Stimulated activated effector memory CD8-positive, alpha-beta T cell treated with anti-CD3 and anti-CD28 coated beads, Interleukin-12 subunit alpha, Interleukin-12 subunit beta, amount 100 ng/mL, for 72 hours (primary cell): ENCODE measurements around the gene SLC22A14.
"Not testable (repeated sequence)": the region's sequence is repeated elsewhere in the genome, so short reads cannot be mapped to it uniquely, and the experiment has no call there.

Experiments
- ATAC-seq: fragments of 150-1000 bp; cut with Tn5 transposase; 2 replicates; pipeline ENCODE4 v1.10.0; 2021
- DNase-seq, 2 donors: peaks; one replicate each; pipeline ENCODE4 v3.0.0; 2021 to 2022; ENCODE audit warnings: low spot score in 2 of 2
- H3K27ac Mint-ChIP-seq: one replicate; pipeline ENCODE4 v1.8.0; 2022; ENCODE audit warnings: mild to moderate bottlenecking, mixed read lengths
- H3K36me3 Mint-ChIP-seq: one replicate; pipeline ENCODE4 v1.8.0; 2022; ENCODE audit warnings: mild to moderate bottlenecking, mixed read lengths
- H3K4me1 Mint-ChIP-seq: one replicate; pipeline ENCODE4 v1.8.0; 2022; ENCODE audit warnings: mixed read lengths
- H3K4me3 Mint-ChIP-seq: one replicate; pipeline ENCODE4 v1.8.0; 2022; ENCODE audit warnings: mild to moderate bottlenecking, mixed read lengths
- H3K9me3 Mint-ChIP-seq: one replicate; pipeline ENCODE4 v1.8.0; 2022; ENCODE audit warnings: mixed read lengths

Gene SLC22A14

GRCh38 chr3:38284756-38285150 is 2.7 kb downstream of the SLC22A14 start:
- DNase-seq (no peak), ATAC-seq (no peak)
- H3K27ac Mint-ChIP-seq, result no peak overlapping the region
- no peaks in the 10 kb centered on the region for H3K4me1 Mint-ChIP-seq
- no peaks in the 10 kb centered on the region for H3K36me3 Mint-ChIP-seq
- no peak overlapping the region for H3K4me3 Mint-ChIP-seq
- no peaks in the 10 kb centered on the region for H3K9me3 Mint-ChIP-seq

GRCh38 chr3:38289286-38290217 is 7.5 kb downstream of the SLC22A14 start:
- not testable (repeated sequence) for H3K4me3 Mint-ChIP-seq, H3K9me3 Mint-ChIP-seq, H3K27ac Mint-ChIP-seq, ATAC-seq, H3K4me1 Mint-ChIP-seq, DNase-seq, H3K36me3 Mint-ChIP-seq

- H3K4me1 Mint-ChIP-seq, H3K36me3 Mint-ChIP-seq, DNase-seq, H3K9me3 Mint-ChIP-seq, ATAC-seq, H3K27ac Mint-ChIP-seq, H3K4me3 Mint-ChIP-seq: not testable (repeated sequence)
These were observed 15.0 kb downstream of the SLC22A14 start for GRCh38 chr3:38297053-38297452.

GRCh38 chr3:38297537-38297936 is 15.4 kb downstream of the SLC22A14 start:
- H3K36me3 Mint-ChIP-seq, result no peaks in the 10 kb centered on the region
- no peak overlapping the region for H3K4me3 Mint-ChIP-seq
- no peaks in the 10 kb centered on the region for H3K4me1 Mint-ChIP-seq
- H3K9me3 Mint-ChIP-seq, result no peaks in the 10 kb centered on the region
- ATAC-seq (no peak), DNase-seq (no peak)
- no peak overlapping the region for H3K27ac Mint-ChIP-seq

- H3K9me3 Mint-ChIP-seq, result no peaks in the 10 kb centered on the region
- DNase-seq (no peak), ATAC-seq (no peak)
- H3K36me3 Mint-ChIP-seq, result no peaks in the 10 kb centered on the region
- H3K4me1 Mint-ChIP-seq, result no peaks in the 10 kb centered on the region
- H3K4me3 Mint-ChIP-seq, result no peak overlapping the region
- no peak overlapping the region for H3K27ac Mint-ChIP-seq
These were observed 16.0 kb downstream of the SLC22A14 start for GRCh38 chr3:38297947-38298711.

GRCh38 chr3:38306941-38307340 is 24.8 kb downstream of the SLC22A14 start:
- Mint-ChIP-seq H3K36me3 (no peaks in the 10 kb centered on the region), H3K9me3 (no peaks in the 10 kb centered on the region), H3K4me3 (no peak overlapping the region), H3K4me1 (no peaks in the 10 kb centered on the region), H3K27ac (no peak overlapping the region)
- DNase-seq (no peak), ATAC-seq (peak; percentile 27)

- Mint-ChIP-seq H3K4me1 (no peaks in the 10 kb centered on the region), H3K36me3 (no peaks in the 10 kb centered on the region), H3K27ac (no peak overlapping the region), H3K4me3 (no peak overlapping the region), H3K9me3 (no peaks in the 10 kb centered on the region)
- ATAC-seq (no peak), DNase-seq (no peak)
These were observed 25.5 kb downstream of the SLC22A14 start for GRCh38 chr3:38307599-38307998.

GRCh38 chr3:38308456-38308855 is 26.4 kb downstream of the SLC22A14 start:
- no peaks in the 10 kb centered on the region for H3K4me1 Mint-ChIP-seq
- no peak for ATAC-seq
- H3K4me3 Mint-ChIP-seq, result no peak overlapping the region
- H3K27ac Mint-ChIP-seq, result no peak overlapping the region
- no peaks in the 10 kb centered on the region for H3K9me3 Mint-ChIP-seq
- H3K36me3 Mint-ChIP-seq, result no peaks in the 10 kb centered on the region
- DNase-seq, result no peak

GRCh38 chr3:38311476-38311875 is 29.4 kb downstream of the SLC22A14 start:
- Mint-ChIP-seq H3K4me3 (no peak overlapping the region), H3K27ac (no peak overlapping the region), H3K9me3 (no peaks in the 10 kb centered on the region)

GRCh38 chr3:38311941-38312340 is 29.8 kb downstream of the SLC22A14 start:
- Mint-ChIP-seq H3K4me1 (no peaks in the 10 kb centered on the region), H3K27ac (no peak overlapping the region), H3K9me3 (no peaks in the 10 kb centered on the region), H3K4me3 (no peak overlapping the region), H3K36me3 (no peaks in the 10 kb centered on the region)
- ATAC-seq (no peak), DNase-seq (no peak)

More at GRCh38 chr3:38311476-38311875, 29.4 kb downstream of the SLC22A14 start:
- ATAC-seq (no peak), DNase-seq (no peak)
- Mint-ChIP-seq H3K36me3 (no peaks in the 10 kb centered on the region), H3K4me1 (no peaks in the 10 kb centered on the region)

GRCh38 chr3:38312356-38312755 is 30.3 kb downstream of the SLC22A14 start:
- no peaks in the 10 kb centered on the region for H3K36me3 Mint-ChIP-seq
- no peak overlapping the region for H3K27ac Mint-ChIP-seq
- DNase-seq (no peak), ATAC-seq (no peak)
- H3K4me3 Mint-ChIP-seq, result no peak overlapping the region
- H3K4me1 Mint-ChIP-seq, result no peaks in the 10 kb centered on the region
- H3K9me3 Mint-ChIP-seq, result no peaks in the 10 kb centered on the region

- Mint-ChIP-seq H3K27ac (no peak overlapping the region), H3K9me3 (no peaks in the 10 kb centered on the region)
These were observed 31.2 kb downstream of the SLC22A14 start for GRCh38 chr3:38313263-38313662.

GRCh38 chr3:38313695-38314094 is 31.6 kb downstream of the SLC22A14 start:
- no peaks in the 10 kb centered on the region for H3K36me3 Mint-ChIP-seq
- no peaks in the 10 kb centered on the region for H3K9me3 Mint-ChIP-seq
- no peak overlapping the region for H3K27ac Mint-ChIP-seq
- no peaks in the 10 kb centered on the region for H3K4me1 Mint-ChIP-seq
- ATAC-seq (no peak), DNase-seq (no peak)
- no peak overlapping the region for H3K4me3 Mint-ChIP-seq

More at GRCh38 chr3:38313263-38313662, 31.2 kb downstream of the SLC22A14 start:
- no peak overlapping the region for H3K4me3 Mint-ChIP-seq
- no peak for DNase-seq
- no peak for ATAC-seq
- H3K4me1 Mint-ChIP-seq, result no peaks in the 10 kb centered on the region
- H3K36me3 Mint-ChIP-seq, result no peaks in the 10 kb centered on the region

GRCh38 chr3:38314112-38314763 is 32.1 kb downstream of the SLC22A14 start:
- H3K27ac Mint-ChIP-seq, result no peak overlapping the region
- H3K9me3 Mint-ChIP-seq, result no peaks in the 10 kb centered on the region
- H3K36me3 Mint-ChIP-seq, result no peaks in the 10 kb centered on the region
- DNase-seq (no peak), ATAC-seq (no peak)
- H3K4me3 Mint-ChIP-seq, result no peak overlapping the region
- no peaks in the 10 kb centered on the region for H3K4me1 Mint-ChIP-seq

- Mint-ChIP-seq H3K4me1 (no peaks in the 10 kb centered on the region), H3K4me3 (no peak overlapping the region), H3K36me3 (no peaks in the 10 kb centered on the region), H3K27ac (no peak overlapping the region), H3K9me3 (no peaks in the 10 kb centered on the region)
- no peak for DNase-seq
- no peak for ATAC-seq
These were observed 32.8 kb downstream of the SLC22A14 start for GRCh38 chr3:38314764-38315487.
